SK-N-MC (cell line): ENCODE measurements around the gene PFN4.
"Not testable (repeated sequence)": the region's sequence is repeated elsewhere in the genome, so short reads cannot be mapped to it uniquely, and the experiment has no call there.

Source experiments
- DNase-seq: peaks from one replicate; pipeline ENCODE4 v3.0.0-alpha.2; 2011; ENCODE audit warnings: low read depth, low spot score
- H3K27ac ChIP-seq: fragments of 200-600 bp; sonication (generic); 2 replicates; pipeline ENCODE4 v1.5.1; 2016; ENCODE audit warnings: mixed run types
- H3K36me3 ChIP-seq: fragments of 200-600 bp; sonication (generic); 2 replicates; pipeline ENCODE4 v1.6.1; 2017; ENCODE audit warnings: antibody characterized with exemption, low read length, mixed read lengths; ENCODE audit not compliant: insufficient read depth
- H3K4me3 ChIP-seq: fragments of 200-600 bp; sonication (generic); 2 replicates; pipeline ENCODE4 v1.5.1; 2016
- H3K9ac ChIP-seq: fragments of 200-600 bp; sonication (generic); 2 replicates; pipeline ENCODE4 v1.8.0; 2017; ENCODE audit warnings: mixed run types, mixed read lengths; ENCODE audit not compliant: insufficient read length
- H3K9me3 ChIP-seq: fragments of 200-600 bp; sonication (generic); 2 replicates; pipeline ENCODE4 v1.6.1; 2017; ENCODE audit warnings: low read depth, mild to moderate bottlenecking, antibody characterized with exemption, low read length, moderate library complexity, mixed read lengths
- EZH2 ChIP-seq: fragments of 200-600 bp; sonication (generic); IDR thresholded peaks from one replicate; pipeline ENCODE4 v1.6.1; 2017; ENCODE audit warnings: antibody characterized with exemption
- FOXP2 ChIP-seq: optimal IDR thresholded peaks from 2 replicates; pipeline ENCODE3; 2011; ENCODE audit warnings: mild to moderate bottlenecking, moderate library complexity; ENCODE audit not compliant: insufficient read depth; ENCODE audit errors: extremely low read length, control extremely low read depth
- POLR2AphosphoS5 ChIP-seq: IDR thresholded peaks from 2 replicates; pipeline ENCODE4 v1.6.1; 2012; ENCODE audit warnings: mild to moderate bottlenecking, low read depth, low read length, borderline replicate concordance

The PFN4 gene

DNA sequence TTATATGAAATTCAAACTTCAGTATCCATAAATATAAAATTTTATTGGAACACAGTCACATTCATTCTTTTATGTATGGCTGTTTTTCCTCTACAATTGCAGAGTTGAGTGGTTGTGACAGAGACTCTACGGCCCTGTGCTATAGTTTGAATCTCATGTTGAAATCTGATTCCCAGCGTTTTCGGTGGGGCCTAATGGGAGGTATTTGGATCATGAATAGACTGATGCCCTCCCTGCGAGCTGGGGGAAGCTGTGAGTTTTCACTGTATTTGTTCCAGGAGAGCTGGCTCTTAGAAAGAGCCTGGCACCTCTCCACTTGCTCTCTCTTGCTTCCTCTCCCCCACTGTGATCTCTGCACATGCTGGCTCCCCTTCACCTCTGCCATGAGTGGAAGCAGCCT lies 1.7 kb downstream of the PFN4 start:
- Histone ChIP-seq H3K36me3 (no peaks in the 10 kb centered on the region), H3K9ac (no peak overlapping the region), H3K27ac (no peak overlapping the region), H3K4me3 (no peak overlapping the region), H3K9me3 (no peaks in the 10 kb centered on the region)
- DNase-seq: no peak
- TF ChIP-seq EZH2 (no peak), FOXP2 (no peak), POLR2AphosphoS5 (no peak)

DNA sequence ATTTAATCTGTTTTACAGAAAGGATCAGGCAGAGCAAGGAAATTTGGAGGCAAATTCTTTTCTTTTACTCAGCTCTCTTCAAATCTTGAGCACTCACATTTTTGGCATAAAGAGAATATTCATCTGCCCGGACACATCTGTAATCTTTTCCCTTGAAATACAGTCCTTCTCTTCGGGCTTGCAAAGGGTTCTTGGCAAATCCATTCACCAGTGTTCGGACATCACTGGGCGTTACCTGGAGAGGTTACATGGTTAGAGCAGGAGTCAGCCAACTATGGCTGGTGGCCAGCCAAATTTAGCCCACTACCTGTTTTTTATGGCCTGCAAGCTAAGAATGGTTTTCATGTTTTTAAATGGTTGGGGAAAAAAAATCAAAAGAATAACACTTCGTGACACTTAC lies 2.1 kb downstream of the PFN4 start:
- H3K9me3 ChIP-seq: no peaks in the 10 kb centered on the region
- no peak for DNase-seq
- no peak overlapping the region for H3K4me3 ChIP-seq
- H3K9ac ChIP-seq: no peak overlapping the region
- H3K27ac ChIP-seq: no peak overlapping the region
- H3K36me3 ChIP-seq: no peaks in the 10 kb centered on the region
- TF ChIP-seq POLR2AphosphoS5 (no peak), FOXP2 (no peak), EZH2 (no peak)

DNA sequence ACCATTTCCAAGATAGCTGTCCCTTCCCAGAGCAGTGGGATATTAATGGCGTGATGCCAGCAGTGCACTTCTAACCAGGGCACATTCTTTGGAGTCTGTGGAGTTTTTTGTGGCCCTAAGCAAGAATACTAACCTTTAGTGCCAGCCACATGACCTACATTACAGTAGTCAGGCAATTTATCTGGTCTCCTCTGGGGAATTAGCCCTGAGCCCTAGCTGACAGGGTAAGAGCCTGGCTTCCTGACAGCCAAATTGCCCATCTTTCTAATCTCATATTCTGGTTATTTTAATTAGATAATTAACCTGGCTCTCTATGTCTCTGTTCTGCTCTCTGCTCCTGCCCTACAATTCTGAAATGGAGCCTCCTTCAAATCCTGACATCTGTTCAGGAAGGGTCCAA lies 5.2 kb downstream of the PFN4 start:
- DNase-seq: no peak
- Histone ChIP-seq H3K27ac (no peak overlapping the region), H3K4me3 (no peak overlapping the region), H3K36me3 (no peaks in the 10 kb centered on the region), H3K9me3 (no peaks in the 10 kb centered on the region), H3K9ac (no peak overlapping the region)
- TF ChIP-seq FOXP2 (no peak), POLR2AphosphoS5 (no peak), EZH2 (no peak)

DNA sequence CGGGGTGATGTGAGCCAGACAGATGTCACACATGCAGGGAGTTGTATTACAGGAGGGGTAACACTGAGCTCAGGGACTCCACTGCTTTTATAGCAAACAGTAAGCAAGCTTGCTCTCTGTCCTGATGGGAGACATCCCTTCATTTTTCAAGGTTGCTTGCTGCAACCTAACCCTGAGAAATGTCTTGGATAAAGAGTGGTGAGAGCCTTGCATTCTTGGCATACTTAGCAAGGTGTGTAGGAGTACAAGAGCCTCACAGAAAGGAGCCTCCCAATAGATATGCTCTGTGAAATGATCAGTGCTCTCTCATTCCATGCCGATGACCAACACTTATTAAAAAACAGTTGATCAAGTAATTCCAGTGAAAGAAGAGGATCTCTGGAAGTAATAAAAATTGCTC lies 8.1 kb downstream of the PFN4 start:
- Histone ChIP-seq H3K9me3 (no peaks in the 10 kb centered on the region), H3K36me3 (no peaks in the 10 kb centered on the region), H3K9ac (no peak overlapping the region), H3K4me3 (no peak overlapping the region), H3K27ac (no peak overlapping the region)
- no peak for DNase-seq
- no peak for TF ChIP-seq FOXP2
- no peak for TF ChIP-seq EZH2
- TF ChIP-seq POLR2AphosphoS5: no peak

DNA sequence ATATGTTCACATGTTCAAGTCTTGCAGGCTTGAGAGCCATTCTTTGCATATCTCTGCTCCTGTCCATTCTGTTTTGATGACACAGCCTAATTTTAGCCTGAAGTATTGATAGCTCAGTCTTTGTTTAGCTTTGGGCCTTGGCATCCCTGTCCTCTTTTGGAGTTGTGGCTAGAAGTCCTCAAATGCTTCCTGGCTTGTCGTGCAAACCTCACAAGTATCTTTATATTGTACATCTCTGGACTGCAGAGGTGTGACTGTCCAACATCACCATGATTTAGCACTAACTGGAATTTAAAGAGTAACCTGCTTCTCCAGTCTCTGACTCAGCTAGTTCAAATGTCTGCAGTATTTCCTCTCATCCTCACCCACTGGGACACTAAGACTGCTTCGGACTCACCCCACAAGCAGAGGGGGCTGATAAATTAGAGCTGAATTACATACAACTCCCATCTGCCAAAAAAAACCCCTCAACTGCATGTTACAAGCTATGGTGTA lies 11.7 kb downstream of the PFN4 start:
- DNase-seq: no peak
- no peak overlapping the region for H3K27ac ChIP-seq
- H3K4me3 ChIP-seq: no peak overlapping the region
- no peaks in the 10 kb centered on the region for H3K36me3 ChIP-seq
- TF ChIP-seq FOXP2 (no peak), POLR2AphosphoS5 (no peak), EZH2 (no peak)
- no peaks in the 10 kb centered on the region for H3K9me3 ChIP-seq
- H3K9ac ChIP-seq: no peak overlapping the region

DNA sequence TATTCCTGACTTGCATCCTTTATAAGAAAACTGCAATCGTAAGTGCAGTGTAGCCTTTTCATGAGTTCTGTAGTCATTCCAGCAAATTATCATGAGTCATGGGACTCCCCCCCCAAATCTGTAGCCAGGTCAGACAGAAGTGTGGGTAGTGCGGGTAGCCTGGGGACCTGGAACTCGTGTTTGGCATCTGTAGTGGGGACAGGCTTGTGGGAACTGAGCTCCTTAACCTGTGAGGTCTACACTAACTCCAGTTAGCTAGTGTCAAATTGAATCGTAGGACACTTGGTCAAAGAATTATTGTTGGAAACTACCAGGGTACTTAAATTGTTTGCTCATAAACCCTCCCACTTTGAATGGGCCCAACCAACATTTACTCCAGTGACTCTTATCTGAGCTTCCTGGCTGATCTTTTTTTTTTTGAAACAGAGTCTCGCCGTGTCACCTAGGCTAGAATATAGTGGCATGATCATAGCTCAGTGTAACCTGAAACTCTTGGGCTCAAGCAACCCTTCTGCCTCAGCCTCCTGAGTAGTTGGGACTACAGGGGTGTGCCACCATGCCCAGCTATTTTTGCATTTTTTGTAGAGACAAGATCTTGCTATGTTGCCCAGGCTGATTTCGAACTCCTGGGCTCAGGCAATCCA lies 12.4 kb downstream of the PFN4 start:
- Histone ChIP-seq H3K9ac (no peak overlapping the region), H3K4me3 (no peak overlapping the region), H3K9me3 (no peaks in the 10 kb centered on the region), H3K36me3 (no peaks in the 10 kb centered on the region), H3K27ac (no peak overlapping the region)
- DNase-seq: no peak
- TF ChIP-seq EZH2 (no peak), FOXP2 (no peak), POLR2AphosphoS5 (no peak)

DNA sequence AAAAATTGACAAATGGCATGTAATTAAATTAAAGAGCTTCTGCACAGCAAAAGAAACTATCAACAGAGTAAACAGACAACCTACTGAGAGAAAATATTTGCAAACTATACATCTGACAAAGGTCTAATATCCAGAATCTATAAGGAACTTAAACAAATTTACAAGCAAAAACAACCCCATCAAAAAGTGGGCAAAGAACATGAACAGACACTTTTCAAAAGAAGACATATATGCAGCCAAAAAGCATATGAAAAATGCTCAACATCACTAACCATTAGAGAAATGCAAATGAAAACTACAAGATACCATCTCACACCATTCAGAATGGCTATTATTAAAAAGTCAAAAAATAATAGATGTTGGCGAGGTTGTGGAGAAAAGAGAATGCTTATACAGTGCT lies 13.7 kb downstream of the PFN4 start:
- not testable (repeated sequence) for H3K27ac ChIP-seq, DNase-seq, H3K9ac ChIP-seq, H3K9me3 ChIP-seq, H3K36me3 ChIP-seq, H3K4me3 ChIP-seq

DNA sequence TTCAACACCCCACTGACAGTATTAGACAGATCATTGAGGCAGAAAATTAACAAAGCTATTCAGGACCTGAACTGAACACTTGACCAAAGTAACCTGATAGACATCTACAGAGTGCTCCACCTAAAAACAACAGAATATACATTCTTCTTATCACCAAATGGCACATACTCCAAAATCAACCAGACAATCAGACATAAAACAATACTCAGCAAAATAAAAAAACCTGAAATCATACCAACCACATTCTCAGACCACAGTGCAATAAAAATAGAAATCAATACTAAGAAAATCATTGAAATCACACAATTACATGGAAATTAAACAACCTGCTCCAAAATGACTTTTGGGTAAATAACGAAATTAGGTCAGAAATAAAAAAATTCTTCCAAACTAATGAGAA lies 15.8 kb downstream of the PFN4 start:
- no peak for TF ChIP-seq EZH2
- no peak for TF ChIP-seq FOXP2
- no peak for TF ChIP-seq POLR2AphosphoS5
- no peak overlapping the region for H3K27ac ChIP-seq
- no peak overlapping the region for H3K4me3 ChIP-seq
- H3K9me3 ChIP-seq: no peaks in the 10 kb centered on the region
- DNase-seq: no peak
- H3K36me3 ChIP-seq: no peaks in the 10 kb centered on the region
- H3K9ac ChIP-seq: no peak overlapping the region

DNA sequence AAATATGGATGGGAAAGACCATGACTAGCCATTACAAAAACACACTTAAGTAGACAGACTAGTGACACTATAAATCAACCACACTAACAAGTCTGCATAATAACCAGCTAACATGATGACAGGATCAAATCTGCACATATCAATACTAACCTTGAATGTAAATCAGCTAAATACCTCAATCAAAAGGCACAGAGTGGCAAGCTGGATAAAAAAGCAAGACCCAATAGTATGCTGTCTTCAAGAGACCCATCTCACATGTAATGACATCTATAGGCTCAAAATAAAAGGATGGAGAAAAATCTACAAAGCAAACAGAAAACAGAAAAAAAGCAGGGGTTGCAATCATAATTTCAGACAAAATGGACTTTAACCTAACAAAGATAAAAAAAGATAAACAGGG lies 16.3 kb downstream of the PFN4 start:
- Histone ChIP-seq H3K27ac (no peak overlapping the region), H3K4me3 (no peak overlapping the region)

More for the DNA sequence above, 16.3 kb downstream of the PFN4 start:
- TF ChIP-seq FOXP2 (no peak), POLR2AphosphoS5 (no peak), EZH2 (no peak)
- Histone ChIP-seq H3K36me3 (no peaks in the 10 kb centered on the region), H3K9me3 (no peaks in the 10 kb centered on the region), H3K9ac (no peak overlapping the region)
- DNase-seq: no peak
